ENCODE data around the gene PHF2. TPM values are rescaled to one million over a fixed set of nuclear protein-coding genes. Genes with fewer than 3 reads are reported as not detected.
A peak's percentile ranks its signal among the peaks of the same experiment; 100 is the strongest.

PHF2 gene
- total and polyA plus RNA-seq, 9 of the 15 experiments (the other 6 are each of a cell fraction or from before 2014, with no cell fraction given), result 0.37 to 14.4 (median 8.1) TPM

- no peak for FAIRE-seq
- WGBS (ENCODE audit: insufficient coverage, low coverage, missing lambda C conversion rate), result under 1% methylated on average over 9 of the region's 16 CpGs
- H3K27me3 ChIP-seq (ENCODE audit: control insufficient read depth in 2 of 2, insufficient read depth in 2 of 2, low read length in 2 of 2), result peaks cover 18 to 31% of the 10 kb centered on the region in 2 experiments; a peak in 4 of 5 replicates
Observed at GRCh38 chr9:93698140-93698908, 121.9 kb downstream of the PHF2 start.

More at GRCh38 chr9:93698140-93698908, 121.9 kb downstream of the PHF2 start:
- H3K27ac ChIP-seq (ENCODE audit: extremely low read depth, low read depth, low read length), result no peak overlapping the region
- H3K4me3 ChIP-seq, result no peak overlapping the region
- ChIA-PET POLR2A (no interaction called here), CTCF (ENCODE audit: low intra/inter-chr PET ratio) (no interaction called here)
- 0 out of 2 replicates have a peak, but pooled peaks cover 1% of the 10 kb centered on the region for H3K9me3 ChIP-seq (replicated peaks; ENCODE audit: control insufficient read depth, insufficient read depth, low read depth, low read length)
- peaks cover 0 to 6% of the 10 kb centered on the region in 2 experiments; a peak in 1 of 5 replicates for H3K4me1 ChIP-seq (replicated peaks in 1 of 2; ENCODE audit: control insufficient read depth in 2 of 2, insufficient read depth in 2 of 2, low read length in 2 of 2)
- H3K9ac ChIP-seq (ENCODE audit: insufficient read depth in 1 of 2, low read depth in 2 of 2, low read length in 2 of 2), result no peak overlapping the region
- no peaks in the 10 kb centered on the region for H3K9me1 ChIP-seq (ENCODE audit: control insufficient read depth, insufficient read depth, low read length)
- intact Hi-C loops (cut with micrococcal nuclease) (no loop called here), in situ Hi-C loops (cut with MboI) (loop anchor here (25.0 kb wide), 1 partner anchor 514 kb away; no protein-coding TSS in a partner anchor)
- DNase-seq (ENCODE audit: extremely low read depth in 1 of 4, low spot score in 3 of 4) (peak in 1 of 4 experiments; percentile 2), ATAC-seq (no peak; the same call in 2 of the 3 replicates)
- H4K20me1 ChIP-seq (replicated peaks; ENCODE audit: control insufficient read depth, insufficient read depth, low read length), result no peaks in the 10 kb centered on the region
- H3K36me3 ChIP-seq (ENCODE audit: control insufficient read depth, insufficient read depth, low read length), result no peaks in the 10 kb centered on the region
- peak overlapping the region; percentile 38; the same call in 1 of the 2 replicates for H2AFZ ChIP-seq (ENCODE audit: low read depth, low read length)
- no peaks in the 10 kb centered on the region for H3K79me2 ChIP-seq (ENCODE audit: control insufficient read depth, insufficient read depth, low read length)
- TF ChIP-seq RAD21 (CRISPR knock-in tag; conservative IDR thresholded peaks at IDR 0.05 in 1 of 2, IDR thresholded peaks at IDR 0.05 in 1 of 2), result no peak
- TF ChIP-seq SNAPC5 (CRISPR knock-in tag; IDR thresholded peaks at IDR 0.05), result no peak
- no peak for TF ChIP-seq NFIX (CRISPR knock-in tag; IDR thresholded peaks at IDR 0.05; ENCODE audit: low read depth)
- TF ChIP-seq E2F6 (IDR thresholded peaks at IDR 0.05; ENCODE audit: borderline replicate concordance in 1 of 2, extremely low read depth in 1 of 2, insufficient read depth in 1 of 2, insufficient read length in 1 of 2, low read depth in 1 of 2, low read length in 1 of 2, poor library complexity in 1 of 2, severe bottlenecking in 1 of 2), result no peak
- no peak for TF ChIP-seq U2AF2 (optimal IDR thresholded peaks at IDR 0.05; ENCODE audit: low read depth, low read length)
- TF ChIP-seq MAFG (tag; conservative IDR thresholded peaks at IDR 0.05), result no peak
- TF ChIP-seq ZBTB12 (CRISPR knock-in tag; IDR thresholded peaks at IDR 0.05), result no peak
- TF ChIP-seq ZNF695 (CRISPR knock-in tag; IDR thresholded peaks at IDR 0.05), result no peak
- TF ChIP-seq ZNF23 (CRISPR knock-in tag; IDR thresholded peaks at IDR 0.05), result no peak
- TF ChIP-seq ZNF518B (CRISPR knock-in tag; IDR thresholded peaks at IDR 0.05), result no peak
- no peak for TF ChIP-seq ARNT (IDR thresholded peaks at IDR 0.05)
- no peak for TF ChIP-seq MXI1 (IDR thresholded peaks at IDR 0.05; ENCODE audit: low read depth, low read length)
- TF ChIP-seq TAF1 (IDR thresholded peaks at IDR 0.05; ENCODE audit: control insufficient read depth, extremely low read depth, insufficient read depth, low read length, severe bottlenecking), result no peak
- H3K4me2 ChIP-seq (ENCODE audit: insufficient read depth, low read length), result no peak overlapping the region
- BruUV-seq (replicated peaks), result no TSS peak
